ENCODE results near the gene IPP. TPM values are rescaled to one million over a fixed set of nuclear protein-coding genes. Genes with fewer than 3 reads are reported as not detected.

IPP gene
- total and polyA plus RNA-seq, 2 of the 8 experiments (the other 6 are each of a cell fraction or from before 2014, with no cell fraction given): 1.4 to 5.6 TPM

GRCh38 chr1:45752441-45753052 is 2.1 kb upstream of the IPP start:
- no peak overlapping the region for H3K27ac ChIP-seq (ENCODE audit: low read depth, low read length)
- H3K4ac ChIP-seq (replicated peaks; ENCODE audit: insufficient read length, low read depth, low read length): no peak overlapping the region
- no peak overlapping the region for H4K8ac ChIP-seq (ENCODE audit: extremely low read depth, insufficient read depth, low read length)
- no peak overlapping the region for H2BK15ac ChIP-seq (ENCODE audit: low read length)
- no peak overlapping the region for H2BK12ac ChIP-seq (ENCODE audit: low read depth, low read length)
- no peak overlapping the region for H3K18ac ChIP-seq (ENCODE audit: extremely low read depth, low read length)
- POLR2A ChIA-PET (ENCODE audit: partially characterized antibody): no interaction called here
- no peak overlapping the region for H3K14ac ChIP-seq (ENCODE audit: insufficient read length)
- no peak overlapping the region for H3K9ac ChIP-seq (replicated peaks in 1 of 4; ENCODE audit: extremely low read depth in 1 of 4, low read depth in 3 of 4, low read length in 3 of 4)
- peaks cover 9% of the 10 kb centered on the region for H3K23me2 ChIP-seq (ENCODE audit: low read depth, low read length)
- no peak overlapping the region for H3K56ac ChIP-seq (replicated peaks; ENCODE audit: insufficient read length, low read depth, low read length)
- H3K79me2 ChIP-seq (ENCODE audit: control insufficient read depth in 1 of 2, insufficient read depth in 2 of 2, low read length in 2 of 2): no peaks in the 10 kb centered on the region; a peak in 1 of 4 replicates
- no peak overlapping the region for H2AFZ ChIP-seq (ENCODE audit: low read length)
- H2BK120ac ChIP-seq (replicated peaks; ENCODE audit: low read depth, low read length): no peak overlapping the region
- no peaks in the 10 kb centered on the region for H3K79me1 ChIP-seq (ENCODE audit: low read depth, low read length)
- H3K4me1 ChIP-seq (replicated peaks in 1 of 4; ENCODE audit: control insufficient read depth in 3 of 4, insufficient read depth in 4 of 4, low read length in 3 of 4): peaks cover 0 to 3% (median 0%) of the 10 kb centered on the region in 4 experiments; a peak in 2 of 7 replicates
- no peak overlapping the region for H2AK5ac ChIP-seq (ENCODE audit: low read depth, low read length)
- no peak overlapping the region for H3K23ac ChIP-seq (ENCODE audit: insufficient read length)
- H3K9me3 ChIP-seq (ENCODE audit: insufficient read depth in 2 of 2, low read depth in 1 of 2, low read length in 1 of 2): peaks cover 15 to 19% of the 10 kb centered on the region in 2 experiments; a peak in 3 of 4 replicates
- no peak for DNase-seq (ENCODE audit: low read depth in 1 of 2, low spot score in 2 of 2)
- CTCF ChIA-PET (ENCODE audit: partially characterized antibody): interaction anchor here (0.6 kb wide), 1 partner anchor 103 kb away, joined by 3 read pairs; no protein-coding TSS in a partner anchor
- H4K91ac ChIP-seq (replicated peaks; ENCODE audit: insufficient read length, low read length): no peak overlapping the region
- TF ChIP-seq E2F6 (IDR thresholded peaks at IDR 0.05) (no peak), SIRT6 (IDR thresholded peaks at IDR 0.05; ENCODE audit: low read length) (no peak), SP2 (IDR thresholded peaks at IDR 0.05; ENCODE audit: low read length) (no peak), EZH2 (IDR thresholded peaks at IDR 0.05; ENCODE audit: low read depth, low read length, severe bottlenecking) (no peak), EGR1 (IDR thresholded peaks at IDR 0.05; ENCODE audit: borderline replicate concordance, low read depth, low read length) (no peak), CTBP2 (IDR thresholded peaks at IDR 0.05; ENCODE audit: borderline replicate concordance, insufficient read depth, insufficient read length, low read length) (no peak), POU5F1 (IDR thresholded peaks at IDR 0.05; ENCODE audit: low read depth, low read length) (no peak)
- H2BK5ac ChIP-seq (ENCODE audit: low read depth, low read length): no peak overlapping the region
- no peak overlapping the region for H4K5ac ChIP-seq (ENCODE audit: insufficient read length, low read depth, low read length)
- H3K4me2 ChIP-seq (ENCODE audit: insufficient read depth in 1 of 2, low read depth in 2 of 2, low read length in 2 of 2): no peak overlapping the region
- H4K20me1 ChIP-seq (replicated peaks in 1 of 2; ENCODE audit: control insufficient read depth in 1 of 2, insufficient read depth in 2 of 2, low read length in 2 of 2): no peaks in the 10 kb centered on the region
- H3K4me3 ChIP-seq (ENCODE audit: extremely low read depth in 1 of 4, insufficient read depth in 2 of 4, low read depth in 3 of 4, low read length in 4 of 4): no peak overlapping the region
- no peaks in the 10 kb centered on the region for H3K27me3 ChIP-seq (replicated peaks in 1 of 4; ENCODE audit: control insufficient read depth in 3 of 4, extremely low read depth in 1 of 4, insufficient read depth in 3 of 4, low read length in 3 of 4)
- no peak overlapping the region for H2BK20ac ChIP-seq (ENCODE audit: low read length)
- FAIRE-seq: no peak
- no peaks in the 10 kb centered on the region for H3K36me3 ChIP-seq (ENCODE audit: control insufficient read depth in 2 of 4, insufficient read depth in 4 of 4, low read length in 3 of 4)
- 89% methylated on average over 2 of the region's 2 CpGs; no CpG with 5 or more reads in 1 of the 2 experiments for WGBS, 2 experiments (ENCODE audit: extremely low coverage in 1 of 2, insufficient coverage in 1 of 2, insufficient read length in 1 of 2, insufficient replicate concordance in 2 of 2, low coverage in 1 of 2, low lambda C conversion rate in 2 of 2, missing lambda C conversion rate in 1 of 2)
